GM21528 (cell line): ENCODE data around the gene CEP131.

Source experiments
- ATAC-seq: cut with Tn5 transposase; IDR thresholded peaks from one replicate; pipeline ENCODE4 v1.9.1; 2021; ENCODE audit warnings: mild to moderate bottlenecking, moderate library complexity; ENCODE audit not compliant: unreplicated experiment, low FRiP score

The CEP131 gene

GRCh38 chr17:81204578-81204977 lies 18.2 kb downstream of the CEP131 start:
- no peak for ATAC-seq

GRCh38 chr17:81203136-81203535 lies 19.6 kb downstream of the CEP131 start:
- ATAC-seq: no peak

GRCh38 chr17:81202318-81202717 lies 20.4 kb downstream of the CEP131 start:
- no peak for ATAC-seq

GRCh38 chr17:81200695-81201580 lies 21.8 kb downstream of the CEP131 start:
- ATAC-seq: no peak

- no peak for ATAC-seq
Observed at GRCh38 chr17:81200201-81200600, 22.6 kb downstream of the CEP131 start.

- no peak for ATAC-seq
Observed at GRCh38 chr17:81199482-81199830, 23.3 kb downstream of the CEP131 start.

- no peak for ATAC-seq
Observed at GRCh38 chr17:81198826-81199481, 23.8 kb downstream of the CEP131 start.

- no peak for ATAC-seq
Observed at GRCh38 chr17:81197831-81198490, 24.8 kb downstream of the CEP131 start.

- ATAC-seq: no peak
Observed at GRCh38 chr17:81197409-81197795, 25.4 kb downstream of the CEP131 start.

- no peak for ATAC-seq
Observed at GRCh38 chr17:81196505-81197408, 26.0 kb downstream of the CEP131 start.

GRCh38 chr17:81195941-81196495 lies 26.7 kb downstream of the CEP131 start:
- no peak for ATAC-seq

- no peak for ATAC-seq
Observed at GRCh38 chr17:81194941-81195901, 27.5 kb downstream of the CEP131 start.

- no peak for ATAC-seq
Observed at GRCh38 chr17:81194225-81194760, 28.5 kb downstream of the CEP131 start.

GRCh38 chr17:81193470-81194224 lies 29.1 kb downstream of the CEP131 start:
- ATAC-seq: no peak

GRCh38 chr17:81193051-81193410 lies 29.7 kb downstream of the CEP131 start:
- no peak for ATAC-seq

- no peak for ATAC-seq
Observed at GRCh38 chr17:81192386-81193050, 30.2 kb downstream of the CEP131 start.

- ATAC-seq: no peak
Observed at GRCh38 chr17:81191646-81192045, 31.1 kb downstream of the CEP131 start.

GRCh38 chr17:81191116-81191515 lies 31.6 kb downstream of the CEP131 start:
- no peak for ATAC-seq
